HG03103 (cell line): ENCODE measurements around the gene ATP6V1F.

Source experiments
- ATAC-seq: cut with Tn5 transposase; IDR thresholded peaks from one replicate; pipeline ENCODE4 v1.9.1; 2021; ENCODE audit warnings: low read depth; ENCODE audit not compliant: unreplicated experiment

ATP6V1F gene

GRCh38 chr7:128881458-128882125 lies 18.9 kb downstream of the ATP6V1F start:
- ATAC-seq, result no peak

DNA sequence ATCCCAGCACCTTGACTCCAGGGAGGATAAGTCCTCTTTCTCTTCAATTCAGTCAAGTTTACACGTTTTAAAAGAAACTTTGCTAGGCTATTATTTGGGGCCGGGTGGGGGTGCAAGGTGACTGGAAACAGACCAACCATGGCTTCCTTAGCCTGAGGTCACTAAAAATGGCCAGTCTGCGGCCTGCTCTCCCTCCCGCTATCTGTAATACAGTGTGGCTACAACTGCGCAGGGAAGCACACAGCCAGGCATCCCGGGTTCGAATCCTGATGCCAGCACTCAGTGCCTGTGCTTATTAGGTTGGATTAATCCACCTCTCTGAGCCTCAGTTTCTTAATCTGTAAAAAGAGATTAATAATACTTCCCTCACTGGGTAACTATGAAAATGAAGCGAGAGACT lies 19.5 kb downstream of the ATP6V1F start:
- ATAC-seq, result no peak

DNA sequence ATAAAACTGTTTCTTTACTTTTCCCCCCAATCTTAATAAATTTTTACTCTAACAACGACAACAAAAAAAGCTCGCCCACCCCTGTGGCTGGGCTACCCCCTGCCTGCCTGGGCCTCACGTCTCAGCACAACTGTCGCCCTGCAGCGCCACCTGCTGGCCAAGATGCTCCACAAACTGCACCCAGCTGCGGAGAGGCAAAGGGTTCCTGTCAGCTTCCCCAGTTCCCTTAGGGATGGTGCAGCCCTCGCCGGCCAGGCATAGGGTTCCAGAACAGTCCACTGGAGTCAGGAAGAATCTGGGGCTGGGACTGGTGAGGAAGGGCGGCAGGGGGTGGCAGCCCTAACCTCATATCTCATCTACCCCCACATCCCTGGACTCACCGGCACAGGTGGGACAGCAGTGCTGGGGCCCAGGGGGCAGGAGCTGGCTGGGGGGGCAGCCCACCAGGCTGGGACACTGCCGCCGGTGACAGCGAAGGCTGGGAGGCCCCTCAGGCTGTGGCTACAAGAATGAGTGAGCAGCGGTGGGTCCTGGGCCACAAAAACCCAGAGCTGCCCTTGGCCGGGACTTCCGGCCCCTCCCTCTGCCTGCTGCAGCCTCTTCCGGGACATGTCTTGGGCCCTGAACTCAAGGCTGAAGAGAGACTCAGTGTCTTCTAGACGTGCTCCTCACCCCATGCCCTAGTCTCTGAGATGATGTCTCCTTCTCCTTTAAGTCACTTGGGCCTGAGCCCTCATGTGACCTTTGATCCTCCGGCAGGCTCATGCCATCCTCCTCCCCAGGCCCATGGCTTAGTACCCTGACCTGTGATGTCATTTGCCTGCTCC lies 21.2 kb downstream of the ATP6V1F start:
- ATAC-seq, result peak; percentile 65

DNA sequence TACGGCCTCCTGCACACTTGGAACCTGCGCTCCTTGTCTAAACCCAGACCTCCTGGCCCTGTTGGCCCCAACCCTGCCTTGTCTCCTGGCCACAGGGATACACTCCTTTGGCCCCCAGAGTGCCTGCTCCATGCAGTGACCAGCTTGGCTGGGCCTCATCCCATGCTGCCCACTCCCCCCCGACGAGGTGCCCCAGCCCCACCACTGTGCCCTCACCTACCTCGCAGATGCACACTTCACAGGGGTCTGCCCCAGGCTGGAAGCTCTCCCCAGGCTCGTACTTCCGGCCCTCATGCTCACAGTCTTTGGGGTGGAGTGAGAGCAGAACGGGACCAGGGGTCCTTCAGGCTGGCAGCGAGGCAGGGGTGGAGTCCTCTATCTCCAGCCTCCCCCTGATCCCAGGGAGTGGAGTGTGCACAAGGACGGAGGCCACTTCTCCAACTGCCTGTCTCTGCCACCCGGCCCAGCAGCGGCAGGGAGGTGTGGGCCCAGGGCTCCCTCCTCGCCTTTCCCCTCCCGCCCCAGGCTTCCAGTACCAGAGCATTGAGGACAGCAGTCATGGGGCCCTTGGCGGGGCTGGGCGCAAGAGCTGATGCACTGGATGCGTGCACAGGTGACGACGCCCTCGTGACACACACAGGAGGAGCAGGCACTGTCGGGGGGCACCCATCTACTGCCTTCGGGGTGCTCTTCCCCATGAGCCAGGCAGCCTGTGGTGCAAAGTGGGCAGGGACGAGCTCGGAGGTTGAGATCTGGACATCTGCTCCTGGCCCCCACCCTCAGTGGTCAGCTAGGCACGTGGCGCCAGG lies 22.1 kb downstream of the ATP6V1F start:
- ATAC-seq, result no peak

GRCh38 chr7:128885370-128886187 lies 22.9 kb downstream of the ATP6V1F start:
- no peak for ATAC-seq

- ATAC-seq, result no peak
Measured at GRCh38 chr7:128886391-128887168, 23.9 kb downstream of the ATP6V1F start.

DNA sequence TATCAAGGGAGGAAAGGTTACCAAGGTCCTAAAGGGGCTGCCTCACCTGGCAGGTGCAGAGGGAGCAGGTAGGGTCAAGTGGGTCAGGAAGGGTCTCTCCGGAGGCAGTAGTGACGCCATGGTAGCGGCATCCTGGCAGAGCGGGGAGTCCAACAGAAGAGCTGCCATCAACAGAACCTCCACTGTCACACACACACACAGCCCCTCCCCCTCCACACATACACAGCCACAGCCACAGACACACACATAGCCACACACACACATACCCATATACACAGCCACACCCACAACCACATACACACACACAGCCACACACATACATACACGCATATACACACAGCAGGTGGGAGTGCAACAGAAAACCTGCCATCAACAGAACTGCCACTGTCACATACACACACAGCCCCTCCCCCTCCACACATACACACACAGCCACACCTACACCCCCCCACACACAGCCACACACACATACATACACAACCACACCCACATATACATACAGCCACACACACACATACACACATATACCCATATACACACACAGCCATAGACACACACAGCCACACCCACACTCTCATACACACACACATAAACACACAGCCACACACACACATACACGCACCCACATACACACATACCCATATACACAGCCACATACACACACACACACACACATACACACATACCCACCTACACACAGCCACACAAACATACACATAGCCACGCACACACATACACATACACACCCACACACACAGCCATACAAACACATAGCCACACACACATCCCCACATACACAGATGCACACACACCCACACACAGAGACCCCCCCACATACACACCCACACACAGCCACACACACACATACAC lies 24.7 kb downstream of the ATP6V1F start:
- no peak for ATAC-seq

GRCh38 chr7:128888039-128888755 lies 25.5 kb downstream of the ATP6V1F start:
- ATAC-seq, result no peak

GRCh38 chr7:128888756-128889095 lies 26.1 kb downstream of the ATP6V1F start:
- ATAC-seq, result no peak

- no peak for ATAC-seq
Measured at GRCh38 chr7:128889121-128889520, 26.5 kb downstream of the ATP6V1F start.

DNA sequence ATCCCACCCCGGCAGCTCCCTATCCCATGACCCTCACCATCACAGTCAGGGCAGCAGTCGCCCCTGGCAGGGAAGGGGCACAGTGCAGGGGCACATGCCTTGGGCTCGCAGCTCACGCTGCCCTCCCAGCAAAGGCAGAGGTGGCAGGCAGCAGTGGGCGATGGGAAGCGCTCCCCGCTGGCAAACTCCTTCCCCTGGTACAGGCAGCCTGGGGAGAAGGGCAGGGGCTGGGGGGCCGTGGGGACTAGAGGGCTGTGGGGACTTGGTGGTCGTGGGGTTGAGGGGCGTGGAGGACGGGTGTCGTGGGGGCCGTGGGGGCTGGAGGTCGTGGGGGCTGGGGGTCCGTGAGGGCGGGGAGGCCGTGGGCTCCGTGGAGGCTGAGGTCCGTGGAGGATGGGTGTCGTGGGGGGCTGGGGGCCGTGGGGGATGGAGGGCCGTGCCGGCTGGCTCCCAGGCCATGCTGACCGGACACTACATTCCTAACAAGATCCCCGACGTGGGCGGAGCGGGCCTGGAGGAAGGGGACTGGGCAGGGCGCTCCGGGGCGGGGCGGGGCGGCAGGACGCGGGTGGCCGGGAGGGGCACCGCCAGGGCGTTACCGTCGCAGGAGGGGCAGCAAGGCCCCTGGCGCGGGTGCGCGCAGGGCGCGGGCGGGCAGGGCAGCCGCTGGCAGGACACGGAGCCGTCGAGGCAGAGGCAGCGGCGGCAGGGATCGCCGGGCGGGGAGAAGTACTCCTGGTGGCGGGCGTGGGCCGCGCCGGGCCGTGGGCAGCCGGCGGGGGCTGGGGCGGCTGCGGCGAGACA lies 27.9 kb downstream of the ATP6V1F start:
- ATAC-seq, result no peak

DNA sequence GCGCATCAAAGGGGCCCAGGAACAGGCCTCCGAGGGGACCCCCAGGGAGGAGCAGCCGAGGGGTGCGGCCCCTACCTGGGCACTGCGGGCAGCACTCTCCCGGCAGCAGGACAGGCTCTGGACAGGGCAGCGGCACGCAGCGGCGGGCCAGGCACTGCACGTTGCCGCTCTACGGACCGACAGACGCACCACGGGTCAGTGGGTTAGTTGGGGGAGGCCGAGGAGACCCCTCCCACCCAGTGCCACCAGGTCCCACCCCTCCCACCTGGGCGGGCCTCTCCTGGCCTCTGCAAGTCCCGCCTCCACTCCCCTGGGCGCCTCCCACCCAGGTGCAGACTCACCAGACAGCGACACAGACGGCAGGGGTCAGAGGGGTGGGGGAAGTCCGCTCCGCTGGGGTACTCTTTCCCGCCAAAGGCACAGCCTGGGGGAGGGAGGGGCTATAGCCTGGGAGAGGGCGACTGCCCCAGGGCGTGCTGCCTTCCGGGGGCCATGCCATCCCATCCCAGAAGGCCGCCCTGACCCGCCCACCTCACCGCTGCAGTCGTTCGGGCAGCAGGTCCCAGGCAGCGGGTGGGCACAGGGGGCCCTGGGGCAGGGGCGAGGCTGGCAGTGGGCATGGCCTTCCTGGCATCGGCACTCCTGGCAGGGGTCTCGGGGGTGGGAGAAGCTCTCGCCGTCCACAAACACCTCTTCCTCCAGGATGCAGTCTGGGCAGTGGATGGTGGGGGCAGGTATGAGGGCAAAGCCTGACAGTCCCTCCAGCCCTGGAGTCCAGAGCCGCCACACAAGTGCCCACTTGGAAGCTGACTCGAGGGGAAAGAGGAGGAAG lies 28.7 kb downstream of the ATP6V1F start:
- ATAC-seq, result no peak

DNA sequence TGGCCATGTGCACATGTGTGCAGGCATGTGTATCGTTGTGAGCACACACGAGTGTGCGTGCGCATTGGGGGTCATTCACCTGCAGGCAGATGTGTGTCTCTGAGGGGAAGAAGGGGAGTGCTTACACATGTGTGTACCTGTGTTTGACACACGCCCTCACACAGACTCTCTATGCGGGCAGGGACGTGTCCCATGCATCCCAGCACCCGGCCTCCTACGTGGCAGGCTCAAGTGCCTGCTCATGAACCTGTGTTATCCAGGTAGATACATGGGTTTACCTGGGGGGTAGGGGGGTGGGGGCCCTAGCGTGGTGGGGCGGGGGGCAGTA lies 29.2 kb downstream of the ATP6V1F start:
- ATAC-seq, result no peak

- ATAC-seq, result no peak
Measured at GRCh38 chr7:128892521-128893250, 30.0 kb downstream of the ATP6V1F start.

DNA sequence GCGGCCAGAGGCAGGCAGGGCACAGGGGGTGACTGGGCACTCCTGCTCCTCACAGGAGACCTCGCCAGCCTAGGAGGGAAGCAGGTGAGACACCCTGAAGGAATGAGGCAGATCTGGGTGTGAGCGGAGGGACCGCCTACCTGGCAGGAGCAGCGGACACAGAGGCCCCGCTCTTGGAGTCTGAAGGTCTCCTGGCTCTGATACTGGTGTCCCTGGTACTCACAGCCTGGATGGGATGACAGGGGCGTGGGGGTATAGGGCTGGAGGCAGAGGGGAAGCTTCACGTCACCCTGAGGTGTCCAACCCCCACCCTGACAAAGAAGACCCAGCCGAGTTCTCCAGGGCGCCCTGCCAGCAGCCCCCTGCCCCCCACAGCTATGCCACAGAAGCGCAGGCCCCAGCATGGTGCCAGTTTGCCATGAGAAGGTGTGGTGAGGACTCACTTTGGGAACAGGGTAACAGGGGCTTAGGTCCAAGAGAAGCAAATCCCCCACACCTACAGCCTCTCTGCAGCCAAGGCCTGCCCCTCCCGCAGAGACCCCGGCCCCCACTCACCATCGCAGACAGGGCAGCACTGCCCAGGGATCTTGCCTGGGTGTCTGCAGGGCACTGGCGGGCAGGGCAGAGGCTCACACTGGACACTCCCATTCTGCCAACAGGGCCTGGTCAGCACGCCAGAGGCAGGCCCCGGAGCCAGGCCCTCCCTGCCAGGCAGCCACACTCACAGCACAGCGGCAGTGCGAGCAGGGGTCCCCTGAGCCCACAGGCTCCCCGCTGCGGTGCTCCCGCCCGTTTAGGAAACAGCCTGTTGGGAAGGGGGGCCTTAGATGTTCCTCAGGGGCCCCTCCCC lies 30.8 kb downstream of the ATP6V1F start:
- no peak for ATAC-seq
